Keratinocyte (primary cell): ENCODE data around the gene OR56A1. TPM values are rescaled to one million over a fixed set of nuclear protein-coding genes. Genes with fewer than 3 reads are reported as not detected.

ENCODE experiments used
- DNase-seq: peaks from one replicate; pipeline ENCODE4 v3.0.0-alpha.2; 2011; ENCODE audit warnings: low read depth, missing footprints, low spot score
- FAIRE-seq: peaks from 2 replicates; lab custom pipeline; 2011; peaks lifted over from hg19 to GRCh38; lab: Jason Lieb, UNC
- H2AFZ ChIP-seq: 2 replicates; pipeline ENCODE4 v1.6.0; 2012; ENCODE audit warnings: low read length, control low read depth, inconsistent platforms; ENCODE audit not compliant: control insufficient read depth
- H3K27ac ChIP-seq: 2 replicates; pipeline ENCODE4 v1.5.1; 2011; ENCODE audit warnings: low read length; ENCODE audit not compliant: control insufficient read depth, insufficient read depth
- H3K27me3 ChIP-seq: 3 replicates; pipeline ENCODE4 v1.6.0; 2011; ENCODE audit warnings: low read length; ENCODE audit not compliant: control insufficient read depth, insufficient read depth; ENCODE audit errors: extremely low read depth
- H3K36me3 ChIP-seq, 2 experiments: 2 replicates in 1 of 2; 3 replicates in 1 of 2; pipeline ENCODE4 v1.5.1; 2011; ENCODE audit warnings: low read length in 2 of 2, mild to moderate bottlenecking in 1 of 2; ENCODE audit not compliant: control insufficient read depth in 2 of 2, insufficient read depth in 2 of 2; ENCODE audit errors: extremely low read depth in 1 of 2
- H3K4me1 ChIP-seq: 3 replicates; pipeline ENCODE4 v1.5.1; 2011; ENCODE audit warnings: low read length; ENCODE audit not compliant: control insufficient read depth, insufficient read depth; ENCODE audit errors: extremely low read depth
- H3K4me2 ChIP-seq: 3 replicates; pipeline ENCODE4 v1.6.0; 2011; ENCODE audit warnings: low read depth, low read length; ENCODE audit not compliant: control insufficient read depth, insufficient read depth; ENCODE audit errors: extremely low read depth
- H3K4me3 ChIP-seq, 3 experiments: fragments of 200-600 bp in 1 of 3; sonication (generic) in 1 of 3; 2 replicates in 2 of 3; 3 replicates in 1 of 3; pipeline ENCODE4 v1.5.1; 2011 to 2016; ENCODE audit warnings: low read length in 3 of 3, mild to moderate bottlenecking in 3 of 3, control low read depth in 2 of 3, inconsistent platforms in 1 of 3, low read depth in 1 of 3, mixed read lengths in 1 of 3, mixed run types in 1 of 3, moderate library complexity in 1 of 3; ENCODE audit not compliant: control insufficient read depth in 2 of 3, insufficient read depth in 2 of 3; ENCODE audit errors: extremely low read depth in 1 of 3
- H3K79me2 ChIP-seq: 2 replicates; pipeline ENCODE4 v1.6.0; 2012; ENCODE audit warnings: low read length; ENCODE audit not compliant: control insufficient read depth, insufficient read depth
- H3K9ac ChIP-seq: 3 replicates; pipeline ENCODE4 v1.6.0; 2011; ENCODE audit warnings: low read length; ENCODE audit not compliant: control insufficient read depth, insufficient read depth; ENCODE audit errors: extremely low read depth
- H3K9me1 ChIP-seq: 3 replicates; pipeline ENCODE4 v1.6.0; 2011; ENCODE audit warnings: low read length; ENCODE audit not compliant: control insufficient read depth, insufficient read depth; ENCODE audit errors: extremely low read depth
- H3K9me3 ChIP-seq: 2 replicates; pipeline ENCODE4 v1.5.1; 2012; ENCODE audit warnings: low read depth, low read length; ENCODE audit not compliant: control insufficient read depth
- H4K20me1 ChIP-seq: 3 replicates; pipeline ENCODE4 v1.6.0; 2011; ENCODE audit warnings: low read length; ENCODE audit not compliant: control insufficient read depth, insufficient read depth; ENCODE audit errors: extremely low read depth
- EZH2 ChIP-seq: IDR thresholded peaks from one replicate; pipeline ENCODE4 v1.6.1; 2012; ENCODE audit warnings: inconsistent platforms, mild to moderate bottlenecking, low read length, moderate library complexity
- dilution Hi-C: fragments of 300-500 bp; cut with MboI; formaldehyde crosslinking; loops from one replicate; pipeline ENCODE4 v1.7.0; 2020; ENCODE audit warnings: low sequenced_read_pairs; ENCODE audit not compliant: extremely low pct_ligation_motif_present
- polyA plus RNA-seq, 5 experiments: library from polyadenylated mRNA; depleted of rRNA in 3 of 5; stranded (reverse) in 3 of 5; stranded (forward) in 1 of 5; unstranded in 1 of 5; fragments of >200 nt; gene quantifications; 1 replicate in 1 of 5; 2 replicates in 3 of 5; 3 replicates in 1 of 5; pipeline versions ENCODE4 v1.2.1 to v1.2.3, GENCODE V29; 2011 to 2012; ENCODE audit warnings: missing spikeins in 2 of 5, low read depth in 1 of 5, low replicate concordance in 1 of 5
- TF ChIP-seq, protein P1 (sequence below), 3 experiments: IDR thresholded peaks in 1 of 3; conservative IDR thresholded peaks in 1 of 3; optimal IDR thresholded peaks in 1 of 3; 2 replicates in 2 of 3; 3 replicates in 1 of 3; pipeline versions ENCODE3 to v1.5.1; 2011; ENCODE audit warnings: low read length in 3 of 3, mild to moderate bottlenecking in 3 of 3, moderate library complexity in 2 of 3, control low read depth in 1 of 3, inconsistent platforms in 1 of 3; ENCODE audit not compliant: insufficient read depth in 2 of 3; ENCODE audit errors: extremely low read depth in 1 of 3

Gene OR56A1
- polyA plus RNA-seq, 1 donor (not counting 4 experiments of a cell fraction or from before 2014, with no cell fraction given) = not detected

DNA sequence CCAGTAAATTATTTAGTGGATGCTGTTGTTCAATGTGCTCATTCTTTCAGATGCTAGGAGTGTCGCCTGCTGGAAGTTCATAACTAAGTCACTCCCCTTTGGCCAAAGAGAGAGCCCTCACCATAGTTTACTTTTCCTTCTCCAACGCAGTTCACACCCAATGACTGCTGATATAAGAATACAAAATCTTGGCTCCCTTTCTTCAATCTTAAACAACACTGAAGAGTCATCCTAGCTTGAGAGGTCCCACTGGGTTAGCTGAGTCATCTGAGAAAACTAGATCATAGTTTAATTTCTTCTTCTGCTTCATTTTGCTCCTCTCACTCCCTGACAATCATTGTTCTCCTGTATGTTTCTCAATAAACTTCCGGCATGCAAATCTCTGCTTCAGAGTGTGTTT is 38.4 kb downstream of the OR56A1 start:
- H3K9ac ChIP-seq = no peak overlapping the region
- no peaks in the 10 kb centered on the region for H3K27me3 ChIP-seq
- H3K79me2 ChIP-seq = no peaks in the 10 kb centered on the region
- no peak overlapping the region for H3K4me3 ChIP-seq
- H2AFZ ChIP-seq = no peak overlapping the region
- dilution Hi-C loops = no loop called here
- TF ChIP-seq, protein P1, sequence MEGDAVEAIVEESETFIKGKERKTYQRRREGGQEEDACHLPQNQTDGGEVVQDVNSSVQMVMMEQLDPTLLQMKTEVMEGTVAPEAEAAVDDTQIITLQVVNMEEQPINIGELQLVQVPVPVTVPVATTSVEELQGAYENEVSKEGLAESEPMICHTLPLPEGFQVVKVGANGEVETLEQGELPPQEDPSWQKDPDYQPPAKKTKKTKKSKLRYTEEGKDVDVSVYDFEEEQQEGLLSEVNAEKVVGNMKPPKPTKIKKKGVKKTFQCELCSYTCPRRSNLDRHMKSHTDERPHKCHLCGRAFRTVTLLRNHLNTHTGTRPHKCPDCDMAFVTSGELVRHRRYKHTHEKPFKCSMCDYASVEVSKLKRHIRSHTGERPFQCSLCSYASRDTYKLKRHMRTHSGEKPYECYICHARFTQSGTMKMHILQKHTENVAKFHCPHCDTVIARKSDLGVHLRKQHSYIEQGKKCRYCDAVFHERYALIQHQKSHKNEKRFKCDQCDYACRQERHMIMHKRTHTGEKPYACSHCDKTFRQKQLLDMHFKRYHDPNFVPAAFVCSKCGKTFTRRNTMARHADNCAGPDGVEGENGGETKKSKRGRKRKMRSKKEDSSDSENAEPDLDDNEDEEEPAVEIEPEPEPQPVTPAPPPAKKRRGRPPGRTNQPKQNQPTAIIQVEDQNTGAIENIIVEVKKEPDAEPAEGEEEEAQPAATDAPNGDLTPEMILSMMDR (optimal IDR thresholded peaks at IDR 0.05 in 1 of 3, IDR thresholded peaks at IDR 0.05 in 1 of 3, conservative IDR thresholded peaks at IDR 0.05 in 1 of 3; ENCODE audit: extremely low read depth in 1 of 3, insufficient read depth in 2 of 3, low read length in 3 of 3) = no peak
- TF ChIP-seq EZH2 = no peak
- DNase-seq (no peak), FAIRE-seq (no peak)
- no peaks in the 10 kb centered on the region for H3K36me3 ChIP-seq
- no peaks in the 10 kb centered on the region for H3K9me3 ChIP-seq
- H3K27ac ChIP-seq = no peak overlapping the region
- no peaks in the 10 kb centered on the region for H4K20me1 ChIP-seq
- no peaks in the 10 kb centered on the region for H3K9me1 ChIP-seq
- H3K4me2 ChIP-seq = no peak overlapping the region
- H3K4me1 ChIP-seq = no peaks in the 10 kb centered on the region

DNA sequence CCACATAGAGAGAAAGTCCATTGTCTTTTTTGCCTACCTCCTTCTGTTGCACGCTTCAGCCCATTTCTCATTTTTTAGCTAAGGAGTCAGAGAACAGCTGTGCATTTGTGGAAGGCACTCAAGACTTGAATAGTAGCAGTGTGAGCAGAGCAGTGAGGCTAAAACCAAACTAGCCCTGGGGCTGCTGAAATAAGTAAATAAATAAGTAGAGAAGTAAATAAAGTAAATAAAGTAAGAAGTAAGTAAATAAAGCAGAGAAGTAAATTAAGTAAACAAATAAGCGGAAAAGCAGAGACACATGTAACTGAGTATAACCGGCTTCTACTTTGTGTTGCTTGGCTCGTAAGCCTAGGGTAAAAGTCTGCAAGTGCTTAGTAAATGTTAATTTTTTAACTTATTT is 41.4 kb downstream of the OR56A1 start:
- dilution Hi-C loops = no loop called here
- DNase-seq (no peak), FAIRE-seq (no peak)
- H3K79me2 ChIP-seq = no peaks in the 10 kb centered on the region
- H2AFZ ChIP-seq = no peak overlapping the region
- no peak overlapping the region for H3K27ac ChIP-seq
- no peak overlapping the region for H3K4me2 ChIP-seq
- H3K4me1 ChIP-seq = no peaks in the 10 kb centered on the region
- no peaks in the 10 kb centered on the region for H3K9me3 ChIP-seq
- no peak for TF ChIP-seq EZH2
- TF ChIP-seq, protein P1 (optimal IDR thresholded peaks at IDR 0.05 in 1 of 3, IDR thresholded peaks at IDR 0.05 in 1 of 3, conservative IDR thresholded peaks at IDR 0.05 in 1 of 3; ENCODE audit: extremely low read depth in 1 of 3, insufficient read depth in 2 of 3, low read length in 3 of 3) = no peak
- H3K9ac ChIP-seq = no peak overlapping the region
- no peaks in the 10 kb centered on the region for H3K27me3 ChIP-seq
- H3K4me3 ChIP-seq = no peak overlapping the region
- H4K20me1 ChIP-seq = no peaks in the 10 kb centered on the region
- no peaks in the 10 kb centered on the region for H3K36me3 ChIP-seq
- no peaks in the 10 kb centered on the region for H3K9me1 ChIP-seq
